Neural crest cell (in vitro differentiated cells): ENCODE data around the gene SVIL. TPM values are rescaled to one million over a fixed set of nuclear protein-coding genes. Genes with fewer than 3 reads are reported as not detected.

ENCODE experiments used
- DNase-seq: peaks from one replicate; pipeline ENCODE4 v3.0.0; 2021; ENCODE audit warnings: low read depth, mixed read lengths, low spot score
- H3K27ac Mint-ChIP-seq: one replicate; pipeline ENCODE4 v1.8.0; 2021; ENCODE audit warnings: mild to moderate bottlenecking, mixed read lengths; ENCODE audit not compliant: unreplicated experiment
- H3K27me3 Mint-ChIP-seq: 2 replicates; pipeline ENCODE4 v1.8.0; 2021; ENCODE audit warnings: low read depth, mild to moderate bottlenecking, mixed read lengths
- H3K36me3 Mint-ChIP-seq: 2 replicates; pipeline ENCODE4 v1.8.0; 2021; ENCODE audit warnings: low read depth, mild to moderate bottlenecking, mixed read lengths
- H3K4me1 Mint-ChIP-seq: 2 replicates; pipeline ENCODE4 v1.8.0; 2021; ENCODE audit warnings: mixed read lengths
- H3K4me3 Mint-ChIP-seq: one replicate; pipeline ENCODE4 v1.8.0; 2021; ENCODE audit warnings: mild to moderate bottlenecking, mixed read lengths
- H3K9me3 Mint-ChIP-seq: 2 replicates; pipeline ENCODE4 v1.8.0; 2021; ENCODE audit warnings: mixed read lengths
- total RNA-seq: library from RNA; stranded (reverse); gene quantifications from 2 replicates; pipeline ENCODE4 v1.2.1, GENCODE V29; 2021
- TF ChIP-seq, protein P1 (sequence below): fragments of 200-600 bp; sonication (generic); conservative IDR thresholded peaks from 2 replicates; pipeline ENCODE4 v1.5.0; 2021; ENCODE audit warnings: antibody characterized with exemption, mild to moderate bottlenecking

The SVIL gene
- total RNA-seq, 1 donor from 2014 or later: 57.5 TPM

DNA sequence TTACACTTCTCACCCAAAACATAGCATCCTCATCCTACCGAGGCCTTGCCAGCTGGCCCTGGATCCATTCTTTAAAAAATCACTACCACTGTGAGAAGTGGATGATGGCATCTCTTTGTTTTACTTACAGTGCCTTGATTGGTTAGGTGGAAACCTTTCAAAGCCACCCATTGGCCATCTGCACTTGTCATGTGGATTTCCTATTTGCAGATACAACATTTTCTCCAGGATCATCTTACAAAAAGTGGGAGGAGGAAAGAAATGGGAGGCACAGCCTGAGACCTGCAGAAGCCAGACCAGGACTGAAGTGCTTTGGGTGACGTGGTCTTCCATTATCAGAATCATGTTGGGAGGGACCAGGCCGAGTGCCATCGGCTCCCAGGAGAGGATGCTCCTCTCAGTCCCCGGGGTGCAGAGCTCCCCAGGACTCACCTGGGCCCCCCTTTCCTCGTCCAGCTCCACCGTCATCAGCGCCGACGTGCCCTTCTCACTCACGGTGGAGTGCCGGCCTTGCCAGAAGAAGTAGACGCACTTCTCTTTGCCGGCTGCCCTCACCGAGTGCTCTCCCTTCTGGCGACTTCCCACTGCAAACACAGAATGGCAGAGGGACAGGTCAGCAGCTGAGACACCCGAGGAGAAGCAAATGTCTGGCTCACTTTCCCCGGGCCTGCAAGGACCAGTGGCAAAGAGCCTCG lies 161.2 kb downstream of the SVIL start:
- H3K27ac Mint-ChIP-seq: peak overlapping the region; percentile 71
- no peaks in the 10 kb centered on the region for H3K27me3 Mint-ChIP-seq
- no peaks in the 10 kb centered on the region for H3K4me1 Mint-ChIP-seq
- no peak for DNase-seq
- peaks cover 22% of the 10 kb centered on the region for H3K36me3 Mint-ChIP-seq
- no peaks in the 10 kb centered on the region for H3K9me3 Mint-ChIP-seq
- TF ChIP-seq, protein P1, sequence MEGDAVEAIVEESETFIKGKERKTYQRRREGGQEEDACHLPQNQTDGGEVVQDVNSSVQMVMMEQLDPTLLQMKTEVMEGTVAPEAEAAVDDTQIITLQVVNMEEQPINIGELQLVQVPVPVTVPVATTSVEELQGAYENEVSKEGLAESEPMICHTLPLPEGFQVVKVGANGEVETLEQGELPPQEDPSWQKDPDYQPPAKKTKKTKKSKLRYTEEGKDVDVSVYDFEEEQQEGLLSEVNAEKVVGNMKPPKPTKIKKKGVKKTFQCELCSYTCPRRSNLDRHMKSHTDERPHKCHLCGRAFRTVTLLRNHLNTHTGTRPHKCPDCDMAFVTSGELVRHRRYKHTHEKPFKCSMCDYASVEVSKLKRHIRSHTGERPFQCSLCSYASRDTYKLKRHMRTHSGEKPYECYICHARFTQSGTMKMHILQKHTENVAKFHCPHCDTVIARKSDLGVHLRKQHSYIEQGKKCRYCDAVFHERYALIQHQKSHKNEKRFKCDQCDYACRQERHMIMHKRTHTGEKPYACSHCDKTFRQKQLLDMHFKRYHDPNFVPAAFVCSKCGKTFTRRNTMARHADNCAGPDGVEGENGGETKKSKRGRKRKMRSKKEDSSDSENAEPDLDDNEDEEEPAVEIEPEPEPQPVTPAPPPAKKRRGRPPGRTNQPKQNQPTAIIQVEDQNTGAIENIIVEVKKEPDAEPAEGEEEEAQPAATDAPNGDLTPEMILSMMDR: no peak
- H3K4me3 Mint-ChIP-seq: no peak overlapping the region

DNA sequence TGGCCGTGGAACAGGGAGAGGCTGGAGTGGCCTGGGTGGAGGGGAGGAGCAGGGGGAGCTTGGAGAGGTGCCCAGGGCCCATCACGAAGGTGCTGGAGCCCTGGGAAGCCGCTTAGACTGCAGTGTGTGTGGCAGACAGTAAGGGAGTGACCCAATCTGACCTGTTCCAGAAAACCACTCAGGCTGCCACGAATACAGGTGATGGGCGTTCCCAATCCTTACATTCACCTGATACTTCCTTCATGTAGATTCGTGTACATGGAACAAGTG lies 161.7 kb downstream of the SVIL start:
- no peak for DNase-seq
- H3K27me3 Mint-ChIP-seq: no peaks in the 10 kb centered on the region

DNA sequence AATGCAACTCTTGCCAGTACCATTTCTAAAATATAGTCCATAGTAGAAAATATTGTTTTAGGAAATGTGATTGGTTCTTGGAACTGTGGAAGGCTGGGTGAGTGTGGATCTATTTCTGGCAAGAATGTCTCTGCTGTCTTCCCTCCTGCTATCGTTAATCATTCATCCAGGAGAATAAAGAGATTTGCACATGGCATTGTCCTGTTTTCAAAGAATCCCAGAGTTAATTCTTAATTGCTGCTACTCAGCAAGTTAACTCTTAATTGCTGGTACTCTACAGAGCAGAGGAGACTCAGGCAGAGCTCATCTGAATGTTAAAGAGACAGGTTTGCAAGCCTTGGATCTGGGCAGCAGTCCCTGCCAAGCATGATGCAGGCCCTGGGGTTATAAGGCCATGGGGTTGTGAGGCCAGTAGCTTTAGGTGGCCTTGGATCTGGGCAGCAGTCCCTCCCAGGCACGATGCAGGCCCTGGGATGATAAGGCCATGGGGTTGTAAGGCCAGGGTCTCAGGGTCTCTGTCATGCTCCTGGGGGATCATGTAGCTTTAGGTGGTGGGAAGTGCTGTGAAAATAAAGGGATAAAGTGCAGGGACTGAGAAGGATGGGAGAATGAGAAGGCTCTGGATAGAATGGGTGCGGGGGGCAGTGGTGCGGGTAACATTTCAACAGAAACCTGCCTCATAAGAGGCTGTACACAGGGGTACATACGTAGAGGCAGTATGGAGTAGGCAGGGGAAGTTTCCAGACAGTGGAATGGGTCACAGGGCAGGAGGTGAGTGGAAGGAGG lies 162.3 kb downstream of the SVIL start:
- H3K27ac Mint-ChIP-seq: no peak overlapping the region
- peaks cover 26% of the 10 kb centered on the region for H3K36me3 Mint-ChIP-seq
- TF ChIP-seq, protein P1: no peak
- H3K4me3 Mint-ChIP-seq: no peak overlapping the region
- H3K27me3 Mint-ChIP-seq: no peaks in the 10 kb centered on the region
- H3K9me3 Mint-ChIP-seq: no peaks in the 10 kb centered on the region
- no peaks in the 10 kb centered on the region for H3K4me1 Mint-ChIP-seq
- DNase-seq: no peak

More for the DNA sequence above, 161.7 kb downstream of the SVIL start:
- H3K4me3 Mint-ChIP-seq: no peak overlapping the region
- no peak overlapping the region for H3K27ac Mint-ChIP-seq
- no peaks in the 10 kb centered on the region for H3K9me3 Mint-ChIP-seq
- no peaks in the 10 kb centered on the region for H3K4me1 Mint-ChIP-seq
- TF ChIP-seq, protein P1: no peak
- H3K36me3 Mint-ChIP-seq: peaks cover 24% of the 10 kb centered on the region

DNA sequence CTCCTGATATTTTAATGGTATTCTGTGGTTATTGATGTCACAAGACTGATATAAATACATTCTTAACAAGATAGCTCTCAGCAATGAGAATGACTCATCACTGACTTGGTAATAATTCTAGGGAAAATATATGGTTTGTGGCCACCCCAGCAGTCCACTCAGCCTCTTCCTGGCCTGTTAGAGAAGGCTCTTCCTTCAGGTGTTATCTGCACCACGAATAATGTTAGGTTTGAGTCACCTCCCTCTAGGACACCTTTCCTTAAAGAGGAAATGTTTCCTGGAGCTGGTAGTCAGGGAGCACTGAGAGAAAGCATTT lies 163.3 kb downstream of the SVIL start:
- no peaks in the 10 kb centered on the region for H3K9me3 Mint-ChIP-seq
- H3K4me3 Mint-ChIP-seq: no peak overlapping the region
- TF ChIP-seq, protein P1: no peak
- H3K27me3 Mint-ChIP-seq: no peaks in the 10 kb centered on the region
- no peak for DNase-seq
- no peak overlapping the region for H3K27ac Mint-ChIP-seq
- H3K36me3 Mint-ChIP-seq: peaks cover 26% of the 10 kb centered on the region
- no peaks in the 10 kb centered on the region for H3K4me1 Mint-ChIP-seq

DNA sequence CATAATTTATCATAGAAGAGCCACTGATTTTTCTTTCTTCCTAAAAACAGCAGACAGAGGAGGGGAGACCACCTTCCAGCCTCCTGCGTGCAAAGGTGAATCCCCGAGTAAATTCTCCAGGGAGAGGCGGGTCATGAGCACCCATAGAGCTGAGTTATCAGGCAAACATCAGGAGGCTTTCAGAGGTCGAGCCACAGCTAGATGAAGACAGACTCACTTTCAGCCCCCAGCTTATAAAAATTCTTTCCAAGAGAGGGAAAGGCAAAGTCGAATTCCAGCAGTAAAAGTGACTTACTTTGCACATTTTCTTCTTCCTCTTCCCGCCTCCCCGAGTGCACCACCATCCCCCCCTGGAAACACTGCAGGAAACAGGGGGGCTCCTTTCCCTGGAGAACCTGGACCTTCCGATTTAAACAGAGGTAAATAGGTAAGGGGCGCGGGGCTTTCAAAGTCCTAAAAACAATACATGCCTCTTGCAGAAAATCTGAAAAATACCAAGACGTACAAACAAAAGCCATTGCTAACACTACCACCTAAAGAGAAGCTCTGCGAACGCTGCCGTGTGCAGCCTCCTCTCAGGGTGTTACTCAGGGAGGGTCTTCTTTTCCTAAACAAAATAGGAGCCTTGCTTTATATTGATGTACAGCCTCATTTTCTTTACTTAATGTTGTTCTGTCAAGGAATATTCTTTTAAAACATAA lies 163.8 kb downstream of the SVIL start:
- TF ChIP-seq, protein P1: no peak
- no peaks in the 10 kb centered on the region for H3K9me3 Mint-ChIP-seq
- H3K36me3 Mint-ChIP-seq: peaks cover 28% of the 10 kb centered on the region
- peak overlapping the region; percentile 19 for H3K27ac Mint-ChIP-seq
- no peaks in the 10 kb centered on the region for H3K4me1 Mint-ChIP-seq
- no peak for DNase-seq
- H3K4me3 Mint-ChIP-seq: no peak overlapping the region
- H3K27me3 Mint-ChIP-seq: no peaks in the 10 kb centered on the region
